ENCODE measurements around the gene LAGE3. TPM values are rescaled to one million over a fixed set of nuclear protein-coding genes. Genes with fewer than 3 reads are reported as not detected.

The LAGE3 gene
- total and polyA plus RNA-seq, 10 of the 15 experiments (the other 5 are each of a cell fraction or from before 2014, with no cell fraction given), result 5.3 to 63.7 (median 19.7) TPM

DNA sequence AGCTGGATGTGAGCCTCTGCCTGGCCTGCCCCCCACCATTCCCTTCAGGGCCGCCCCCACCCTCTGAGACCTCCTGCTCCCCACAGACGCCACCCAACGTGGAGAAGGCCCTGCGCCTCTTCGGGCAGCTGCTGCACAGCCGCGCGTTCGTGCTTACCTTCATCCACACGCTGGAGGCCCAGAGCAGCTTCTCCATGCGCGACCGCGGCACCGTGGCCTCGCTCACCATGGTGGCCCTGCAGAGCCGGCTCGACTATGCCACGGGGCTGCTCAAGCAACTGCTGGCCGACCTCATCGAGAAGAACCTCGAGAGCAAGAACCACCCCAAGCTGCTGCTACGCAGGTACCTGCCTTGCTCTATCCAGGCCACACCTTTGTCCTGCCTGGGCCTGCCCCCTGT lies 10.9 kb downstream of the LAGE3 start (continued):
- TF ChIP-seq, protein P1, sequence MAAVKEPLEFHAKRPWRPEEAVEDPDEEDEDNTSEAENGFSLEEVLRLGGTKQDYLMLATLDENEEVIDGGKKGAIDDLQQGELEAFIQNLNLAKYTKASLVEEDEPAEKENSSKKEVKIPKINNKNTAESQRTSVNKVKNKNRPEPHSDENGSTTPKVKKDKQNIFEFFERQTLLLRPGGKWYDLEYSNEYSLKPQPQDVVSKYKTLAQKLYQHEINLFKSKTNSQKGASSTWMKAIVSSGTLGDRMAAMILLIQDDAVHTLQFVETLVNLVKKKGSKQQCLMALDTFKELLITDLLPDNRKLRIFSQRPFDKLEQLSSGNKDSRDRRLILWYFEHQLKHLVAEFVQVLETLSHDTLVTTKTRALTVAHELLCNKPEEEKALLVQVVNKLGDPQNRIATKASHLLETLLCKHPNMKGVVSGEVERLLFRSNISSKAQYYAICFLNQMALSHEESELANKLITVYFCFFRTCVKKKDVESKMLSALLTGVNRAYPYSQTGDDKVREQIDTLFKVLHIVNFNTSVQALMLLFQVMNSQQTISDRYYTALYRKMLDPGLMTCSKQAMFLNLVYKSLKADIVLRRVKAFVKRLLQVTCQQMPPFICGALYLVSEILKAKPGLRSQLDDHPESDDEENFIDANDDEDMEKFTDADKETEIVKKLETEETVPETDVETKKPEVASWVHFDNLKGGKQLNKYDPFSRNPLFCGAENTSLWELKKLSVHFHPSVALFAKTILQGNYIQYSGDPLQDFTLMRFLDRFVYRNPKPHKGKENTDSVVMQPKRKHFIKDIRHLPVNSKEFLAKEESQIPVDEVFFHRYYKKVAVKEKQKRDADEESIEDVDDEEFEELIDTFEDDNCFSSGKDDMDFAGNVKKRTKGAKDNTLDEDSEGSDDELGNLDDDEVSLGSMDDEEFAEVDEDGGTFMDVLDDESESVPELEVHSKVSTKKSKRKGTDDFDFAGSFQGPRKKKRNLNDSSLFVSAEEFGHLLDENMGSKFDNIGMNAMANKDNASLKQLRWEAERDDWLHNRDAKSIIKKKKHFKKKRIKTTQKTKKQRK (IDR thresholded peaks at IDR 0.05; ENCODE audit: low read depth, low read length), result no peak
- TF ChIP-seq, protein P2, sequence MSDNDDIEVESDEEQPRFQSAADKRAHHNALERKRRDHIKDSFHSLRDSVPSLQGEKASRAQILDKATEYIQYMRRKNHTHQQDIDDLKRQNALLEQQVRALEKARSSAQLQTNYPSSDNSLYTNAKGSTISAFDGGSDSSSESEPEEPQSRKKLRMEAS (IDR thresholded peaks at IDR 0.05; ENCODE audit: low read depth, low read length), result no peak
- no peak for TF ChIP-seq TARDBP (IDR thresholded peaks at IDR 0.05; ENCODE audit: borderline replicate concordance)
- no peak for TF ChIP-seq SMARCA5 (IDR thresholded peaks at IDR 0.05)
- TF ChIP-seq, protein P3, sequence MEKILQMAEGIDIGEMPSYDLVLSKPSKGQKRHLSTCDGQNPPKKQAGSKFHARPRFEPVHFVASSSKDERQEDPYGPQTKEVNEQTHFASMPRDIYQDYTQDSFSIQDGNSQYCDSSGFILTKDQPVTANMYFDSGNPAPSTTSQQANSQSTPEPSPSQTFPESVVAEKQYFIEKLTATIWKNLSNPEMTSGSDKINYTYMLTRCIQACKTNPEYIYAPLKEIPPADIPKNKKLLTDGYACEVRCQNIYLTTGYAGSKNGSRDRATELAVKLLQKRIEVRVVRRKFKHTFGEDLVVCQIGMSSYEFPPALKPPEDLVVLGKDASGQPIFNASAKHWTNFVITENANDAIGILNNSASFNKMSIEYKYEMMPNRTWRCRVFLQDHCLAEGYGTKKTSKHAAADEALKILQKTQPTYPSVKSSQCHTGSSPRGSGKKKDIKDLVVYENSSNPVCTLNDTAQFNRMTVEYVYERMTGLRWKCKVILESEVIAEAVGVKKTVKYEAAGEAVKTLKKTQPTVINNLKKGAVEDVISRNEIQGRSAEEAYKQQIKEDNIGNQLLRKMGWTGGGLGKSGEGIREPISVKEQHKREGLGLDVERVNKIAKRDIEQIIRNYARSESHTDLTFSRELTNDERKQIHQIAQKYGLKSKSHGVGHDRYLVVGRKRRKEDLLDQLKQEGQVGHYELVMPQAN (conservative IDR thresholded peaks at IDR 0.05), result no peak
- TF ChIP-seq, protein P4, sequence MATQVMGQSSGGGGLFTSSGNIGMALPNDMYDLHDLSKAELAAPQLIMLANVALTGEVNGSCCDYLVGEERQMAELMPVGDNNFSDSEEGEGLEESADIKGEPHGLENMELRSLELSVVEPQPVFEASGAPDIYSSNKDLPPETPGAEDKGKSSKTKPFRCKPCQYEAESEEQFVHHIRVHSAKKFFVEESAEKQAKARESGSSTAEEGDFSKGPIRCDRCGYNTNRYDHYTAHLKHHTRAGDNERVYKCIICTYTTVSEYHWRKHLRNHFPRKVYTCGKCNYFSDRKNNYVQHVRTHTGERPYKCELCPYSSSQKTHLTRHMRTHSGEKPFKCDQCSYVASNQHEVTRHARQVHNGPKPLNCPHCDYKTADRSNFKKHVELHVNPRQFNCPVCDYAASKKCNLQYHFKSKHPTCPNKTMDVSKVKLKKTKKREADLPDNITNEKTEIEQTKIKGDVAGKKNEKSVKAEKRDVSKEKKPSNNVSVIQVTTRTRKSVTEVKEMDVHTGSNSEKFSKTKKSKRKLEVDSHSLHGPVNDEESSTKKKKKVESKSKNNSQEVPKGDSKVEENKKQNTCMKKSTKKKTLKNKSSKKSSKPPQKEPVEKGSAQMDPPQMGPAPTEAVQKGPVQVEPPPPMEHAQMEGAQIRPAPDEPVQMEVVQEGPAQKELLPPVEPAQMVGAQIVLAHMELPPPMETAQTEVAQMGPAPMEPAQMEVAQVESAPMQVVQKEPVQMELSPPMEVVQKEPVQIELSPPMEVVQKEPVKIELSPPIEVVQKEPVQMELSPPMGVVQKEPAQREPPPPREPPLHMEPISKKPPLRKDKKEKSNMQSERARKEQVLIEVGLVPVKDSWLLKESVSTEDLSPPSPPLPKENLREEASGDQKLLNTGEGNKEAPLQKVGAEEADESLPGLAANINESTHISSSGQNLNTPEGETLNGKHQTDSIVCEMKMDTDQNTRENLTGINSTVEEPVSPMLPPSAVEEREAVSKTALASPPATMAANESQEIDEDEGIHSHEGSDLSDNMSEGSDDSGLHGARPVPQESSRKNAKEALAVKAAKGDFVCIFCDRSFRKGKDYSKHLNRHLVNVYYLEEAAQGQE (IDR thresholded peaks at IDR 0.05; ENCODE audit: low read depth, low read length), result no peak
- no peak for TF ChIP-seq KLF5 (IDR thresholded peaks at IDR 0.05; ENCODE audit: partially characterized antibody)
- TF ChIP-seq, protein P5, sequence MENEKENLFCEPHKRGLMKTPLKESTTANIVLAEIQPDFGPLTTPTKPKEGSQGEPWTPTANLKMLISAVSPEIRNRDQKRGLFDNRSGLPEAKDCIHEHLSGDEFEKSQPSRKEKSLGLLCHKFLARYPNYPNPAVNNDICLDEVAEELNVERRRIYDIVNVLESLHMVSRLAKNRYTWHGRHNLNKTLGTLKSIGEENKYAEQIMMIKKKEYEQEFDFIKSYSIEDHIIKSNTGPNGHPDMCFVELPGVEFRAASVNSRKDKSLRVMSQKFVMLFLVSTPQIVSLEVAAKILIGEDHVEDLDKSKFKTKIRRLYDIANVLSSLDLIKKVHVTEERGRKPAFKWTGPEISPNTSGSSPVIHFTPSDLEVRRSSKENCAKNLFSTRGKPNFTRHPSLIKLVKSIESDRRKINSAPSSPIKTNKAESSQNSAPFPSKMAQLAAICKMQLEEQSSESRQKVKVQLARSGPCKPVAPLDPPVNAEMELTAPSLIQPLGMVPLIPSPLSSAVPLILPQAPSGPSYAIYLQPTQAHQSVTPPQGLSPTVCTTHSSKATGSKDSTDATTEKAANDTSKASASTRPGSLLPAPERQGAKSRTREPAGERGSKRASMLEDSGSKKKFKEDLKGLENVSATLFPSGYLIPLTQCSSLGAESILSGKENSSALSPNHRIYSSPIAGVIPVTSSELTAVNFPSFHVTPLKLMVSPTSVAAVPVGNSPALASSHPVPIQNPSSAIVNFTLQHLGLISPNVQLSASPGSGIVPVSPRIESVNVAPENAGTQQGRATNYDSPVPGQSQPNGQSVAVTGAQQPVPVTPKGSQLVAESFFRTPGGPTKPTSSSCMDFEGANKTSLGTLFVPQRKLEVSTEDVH (IDR thresholded peaks at IDR 0.05; ENCODE audit: low read depth, partially characterized antibody), result no peak
- TF ChIP-seq SMAD5 (IDR thresholded peaks at IDR 0.05; ENCODE audit: low read depth), result no peak
- TF ChIP-seq CEBPB (IDR thresholded peaks at IDR 0.05; ENCODE audit: borderline replicate concordance in 1 of 2, low read depth in 2 of 2, low read length in 2 of 2), result no peak

Measured in GM12878 (cell line).